MM.1S (cell line): ENCODE results near the gene PJA1.

Source experiments
- DNase-seq: peaks from one replicate; pipeline ENCODE4 v3.0.0-alpha.2; 2015
- H2AFZ ChIP-seq: fragments of 300-600 bp; sonication (generic); 2 replicates; pipeline ENCODE4 v1.6.0; 2016; ENCODE audit warnings: antibody characterized with exemption, low read length
- H3F3A ChIP-seq: fragments of 300-600 bp; sonication (generic); 2 replicates; pipeline ENCODE4 v1.6.1; 2016; ENCODE audit warnings: mild to moderate bottlenecking, antibody characterized with exemption, low read length, moderate library complexity, mixed read lengths; ENCODE audit not compliant: insufficient read depth
- H3K27ac ChIP-seq: fragments of 300-600 bp; sonication (generic); 2 replicates; pipeline ENCODE4 v1.5.1; 2016; ENCODE audit warnings: mild to moderate bottlenecking, low read length
- H3K27me3 ChIP-seq: fragments of 300-600 bp; sonication (generic); replicated peaks from 2 replicates; pipeline ENCODE4 v1.6.0; 2016; ENCODE audit warnings: low read length; ENCODE audit not compliant: insufficient read depth
- H3K36me3 ChIP-seq: fragments of 300-600 bp; sonication (generic); replicated peaks from 2 replicates; pipeline ENCODE4 v1.6.1; 2016; ENCODE audit warnings: mild to moderate bottlenecking, low read length, mixed read lengths; ENCODE audit not compliant: insufficient read depth
- H3K4me1 ChIP-seq: fragments of 300-600 bp; sonication (generic); 2 replicates; pipeline ENCODE4 v1.6.1; 2016; ENCODE audit warnings: low read length, mixed read lengths
- H3K4me2 ChIP-seq: fragments of 300-600 bp; sonication (generic); 2 replicates; pipeline ENCODE4 v1.6.0; 2016; ENCODE audit warnings: low read depth, low read length
- H3K4me3 ChIP-seq: fragments of 300-600 bp; sonication (generic); 2 replicates; pipeline ENCODE4 v1.5.1; 2016; ENCODE audit warnings: low read length, mixed read lengths
- H3K79me2 ChIP-seq: fragments of 300-600 bp; sonication (generic); 2 replicates; pipeline ENCODE4 v1.6.1; 2016; ENCODE audit warnings: mixed run types, low read length, mixed read lengths
- H3K9ac ChIP-seq: fragments of 300-600 bp; sonication (generic); 2 replicates; pipeline ENCODE4 v1.6.1; 2016; ENCODE audit warnings: low read length, mixed read lengths
- H3K9me2 ChIP-seq: fragments of 300-600 bp; sonication (generic); replicated peaks from 2 replicates; pipeline ENCODE4 v1.6.1; 2016; ENCODE audit warnings: mild to moderate bottlenecking, low read length, mixed read lengths; ENCODE audit not compliant: insufficient read depth
- H3K9me3 ChIP-seq: fragments of 300-600 bp; sonication (generic); replicated peaks from 2 replicates; pipeline ENCODE4 v1.6.1; 2016; ENCODE audit warnings: mild to moderate bottlenecking, low read length, mixed read lengths; ENCODE audit not compliant: insufficient read depth
- H4K20me1 ChIP-seq: fragments of 300-600 bp; sonication (generic); 2 replicates; pipeline ENCODE4 v1.6.1; 2016; ENCODE audit warnings: mild to moderate bottlenecking, low read length, moderate library complexity, mixed read lengths; ENCODE audit not compliant: insufficient read depth
- EZH2 ChIP-seq: fragments of 300-600 bp; sonication (generic); optimal IDR thresholded peaks from 2 replicates; pipeline ENCODE3; 2017; ENCODE audit warnings: low read depth, mild to moderate bottlenecking, antibody characterized with exemption, low read length, mixed read lengths
- EZH2phosphoT487 ChIP-seq: fragments of 300-600 bp; sonication (generic); IDR thresholded peaks from 2 replicates; pipeline ENCODE4 v1.6.1; 2018; ENCODE audit warnings: antibody characterized with exemption, low read length
- TF ChIP-seq, protein P1 (sequence below): fragments of 300-600 bp; sonication (generic); IDR thresholded peaks from 2 replicates; pipeline ENCODE4 v1.5.1; 2016; ENCODE audit warnings: antibody characterized with exemption, low read length, mixed read lengths

Gene PJA1

GRCh38 chrX:69192603-69193002 is 27.4 kb upstream of the PJA1 start:
- no peaks in the 10 kb centered on the region for H3K9me2 ChIP-seq
- no peak overlapping the region for H3K4me2 ChIP-seq
- no peak overlapping the region for H3K9ac ChIP-seq
- TF ChIP-seq, protein P1, sequence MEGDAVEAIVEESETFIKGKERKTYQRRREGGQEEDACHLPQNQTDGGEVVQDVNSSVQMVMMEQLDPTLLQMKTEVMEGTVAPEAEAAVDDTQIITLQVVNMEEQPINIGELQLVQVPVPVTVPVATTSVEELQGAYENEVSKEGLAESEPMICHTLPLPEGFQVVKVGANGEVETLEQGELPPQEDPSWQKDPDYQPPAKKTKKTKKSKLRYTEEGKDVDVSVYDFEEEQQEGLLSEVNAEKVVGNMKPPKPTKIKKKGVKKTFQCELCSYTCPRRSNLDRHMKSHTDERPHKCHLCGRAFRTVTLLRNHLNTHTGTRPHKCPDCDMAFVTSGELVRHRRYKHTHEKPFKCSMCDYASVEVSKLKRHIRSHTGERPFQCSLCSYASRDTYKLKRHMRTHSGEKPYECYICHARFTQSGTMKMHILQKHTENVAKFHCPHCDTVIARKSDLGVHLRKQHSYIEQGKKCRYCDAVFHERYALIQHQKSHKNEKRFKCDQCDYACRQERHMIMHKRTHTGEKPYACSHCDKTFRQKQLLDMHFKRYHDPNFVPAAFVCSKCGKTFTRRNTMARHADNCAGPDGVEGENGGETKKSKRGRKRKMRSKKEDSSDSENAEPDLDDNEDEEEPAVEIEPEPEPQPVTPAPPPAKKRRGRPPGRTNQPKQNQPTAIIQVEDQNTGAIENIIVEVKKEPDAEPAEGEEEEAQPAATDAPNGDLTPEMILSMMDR: no peak
- TF ChIP-seq EZH2: no peak
- TF ChIP-seq EZH2phosphoT487: no peak
- no peak overlapping the region for H2AFZ ChIP-seq
- no peaks in the 10 kb centered on the region for H3K36me3 ChIP-seq
- no peak overlapping the region for H3K4me3 ChIP-seq
- DNase-seq: no peak
- no peak overlapping the region for H3K27ac ChIP-seq
- no peaks in the 10 kb centered on the region for H3K9me3 ChIP-seq
- no peaks in the 10 kb centered on the region for H3K27me3 ChIP-seq
- no peaks in the 10 kb centered on the region for H3K4me1 ChIP-seq
- H3F3A ChIP-seq: no peaks in the 10 kb centered on the region
- no peaks in the 10 kb centered on the region for H3K79me2 ChIP-seq
- H4K20me1 ChIP-seq: no peaks in the 10 kb centered on the region

- TF ChIP-seq EZH2 (no peak), EZH2phosphoT487 (no peak)
- TF ChIP-seq, protein P1: no peak
- Histone ChIP-seq H3K9me2 (no peaks in the 10 kb centered on the region), H4K20me1 (no peaks in the 10 kb centered on the region), H3K36me3 (no peaks in the 10 kb centered on the region), H2AFZ (no peak overlapping the region), H3K79me2 (no peaks in the 10 kb centered on the region), H3K4me1 (no peaks in the 10 kb centered on the region), H3F3A (no peaks in the 10 kb centered on the region), H3K27me3 (no peaks in the 10 kb centered on the region), H3K4me2 (no peak overlapping the region), H3K4me3 (no peak overlapping the region), H3K9ac (no peak overlapping the region), H3K27ac (no peak overlapping the region), H3K9me3 (no peaks in the 10 kb centered on the region)
- DNase-seq: no peak
Measured at GRCh38 chrX:69189576-69190371, 24.5 kb upstream of the PJA1 start.

GRCh38 chrX:69186651-69187050 is 21.4 kb upstream of the PJA1 start:
- Histone ChIP-seq H3K9ac (no peak overlapping the region), H3K9me2 (no peaks in the 10 kb centered on the region), H3K27me3 (no peaks in the 10 kb centered on the region), H3K4me3 (no peak overlapping the region), H3K36me3 (no peaks in the 10 kb centered on the region), H4K20me1 (no peaks in the 10 kb centered on the region), H2AFZ (no peak overlapping the region), H3K27ac (no peak overlapping the region), H3K4me1 (no peaks in the 10 kb centered on the region), H3K9me3 (no peaks in the 10 kb centered on the region), H3F3A (no peaks in the 10 kb centered on the region), H3K4me2 (no peak overlapping the region), H3K79me2 (no peaks in the 10 kb centered on the region)
- TF ChIP-seq EZH2phosphoT487 (no peak), EZH2 (no peak)
- TF ChIP-seq, protein P1: no peak
- DNase-seq: no peak
